ENCODE results near the gene RRP1.

Gene RRP1

GRCh38 chr21:43789276-43790009 lies at the start of gene RRP1:
Gene RRP1 (plus strand): TSS chr21:43789577. CDS start chr21:43789630, 53 bp downstream.
- no peaks in the 10 kb centered on the region for H3K27me3 ChIP-seq (ENCODE audit: control insufficient read depth in 2 of 2, insufficient read depth in 2 of 2, low read length in 2 of 2)
- H3K9me3 ChIP-seq (ENCODE audit: control insufficient read depth in 2 of 2, low read length in 2 of 2), result no peaks in the 10 kb centered on the region
- H3K9ac ChIP-seq (ENCODE audit: low read depth in 1 of 2, low read length in 2 of 2), result peak within 1 kb of the TSS; percentile 79 to 84
- peaks cover 14 to 15% of the 10 kb centered on the region in 2 donors for H3K4me1 ChIP-seq (ENCODE audit: control insufficient read depth in 2 of 2, insufficient read depth in 2 of 2, low read length in 2 of 2)
- H3K27ac ChIP-seq (ENCODE audit: low read depth in 2 of 2, low read length in 2 of 2), result peak within 1 kb of the TSS; percentile 87 to 90
- H3K4me3 ChIP-seq (ENCODE audit: low read length in 2 of 2), result peak within 1 kb of the TSS; percentile 89
- peaks cover 16 to 20% of the 10 kb centered on the region in 2 donors for H3K36me3 ChIP-seq (ENCODE audit: control insufficient read depth in 2 of 2, insufficient read depth in 2 of 2, low read length in 2 of 2)

- Histone ChIP-seq H3K27ac (ENCODE audit: low read depth in 2 of 2, low read length in 2 of 2) (peak overlapping the region in 1 of 2 donors; percentile 26), H3K4me3 (ENCODE audit: low read length in 2 of 2) (no peak overlapping the region), H3K9ac (ENCODE audit: low read depth in 1 of 2, low read length in 2 of 2) (no peak overlapping the region), H3K4me1 (ENCODE audit: control insufficient read depth in 2 of 2, insufficient read depth in 2 of 2, low read length in 2 of 2) (peaks cover 0 to 2% of the 10 kb centered on the region in 2 donors), H3K27me3 (ENCODE audit: control insufficient read depth in 2 of 2, insufficient read depth in 2 of 2, low read length in 2 of 2) (no peaks in the 10 kb centered on the region), H3K36me3 (ENCODE audit: control insufficient read depth in 2 of 2, insufficient read depth in 2 of 2, low read length in 2 of 2) (peaks cover 26% of the 10 kb centered on the region in 2 donors), H3K9me3 (ENCODE audit: control insufficient read depth in 2 of 2, low read length in 2 of 2) (no peaks in the 10 kb centered on the region)
Observed at GRCh38 chr21:43739621-43740435, 49.5 kb upstream of the RRP1 start.

GRCh38 chr21:43740497-43741156 lies 48.8 kb upstream of the RRP1 start:
- Histone ChIP-seq H3K4me3 (ENCODE audit: low read length in 2 of 2) (no peak overlapping the region), H3K9me3 (ENCODE audit: control insufficient read depth in 2 of 2, low read length in 2 of 2) (no peaks in the 10 kb centered on the region), H3K4me1 (ENCODE audit: control insufficient read depth in 2 of 2, insufficient read depth in 2 of 2, low read length in 2 of 2) (no peaks in the 10 kb centered on the region), H3K27ac (ENCODE audit: low read depth in 2 of 2, low read length in 2 of 2) (peak overlapping the region in 1 of 2 donors; percentile 26), H3K9ac (ENCODE audit: low read depth in 1 of 2, low read length in 2 of 2) (no peak overlapping the region), H3K27me3 (ENCODE audit: control insufficient read depth in 2 of 2, insufficient read depth in 2 of 2, low read length in 2 of 2) (no peaks in the 10 kb centered on the region), H3K36me3 (ENCODE audit: control insufficient read depth in 2 of 2, insufficient read depth in 2 of 2, low read length in 2 of 2) (peaks cover 29 to 32% of the 10 kb centered on the region in 2 donors)

GRCh38 chr21:43741423-43742096 lies 47.8 kb upstream of the RRP1 start:
- Histone ChIP-seq H3K9ac (ENCODE audit: low read depth in 1 of 2, low read length in 2 of 2) (no peak overlapping the region), H3K4me3 (ENCODE audit: low read length in 2 of 2) (no peak overlapping the region), H3K27me3 (ENCODE audit: control insufficient read depth in 2 of 2, insufficient read depth in 2 of 2, low read length in 2 of 2) (no peaks in the 10 kb centered on the region), H3K27ac (ENCODE audit: low read depth in 2 of 2, low read length in 2 of 2) (no peak overlapping the region), H3K4me1 (ENCODE audit: control insufficient read depth in 2 of 2, insufficient read depth in 2 of 2, low read length in 2 of 2) (no peaks in the 10 kb centered on the region), H3K9me3 (ENCODE audit: control insufficient read depth in 2 of 2, low read length in 2 of 2) (no peaks in the 10 kb centered on the region), H3K36me3 (ENCODE audit: control insufficient read depth in 2 of 2, insufficient read depth in 2 of 2, low read length in 2 of 2) (peaks cover 34 to 37% of the 10 kb centered on the region in 2 donors)

GRCh38 chr21:43743947-43744346 lies 45.4 kb upstream of the RRP1 start:
- Histone ChIP-seq H3K27ac (ENCODE audit: low read depth in 2 of 2, low read length in 2 of 2) (no peak overlapping the region), H3K27me3 (ENCODE audit: control insufficient read depth in 2 of 2, insufficient read depth in 2 of 2, low read length in 2 of 2) (no peaks in the 10 kb centered on the region), H3K36me3 (ENCODE audit: control insufficient read depth in 2 of 2, insufficient read depth in 2 of 2, low read length in 2 of 2) (peaks cover 41 to 48% of the 10 kb centered on the region in 2 donors), H3K9me3 (ENCODE audit: control insufficient read depth in 2 of 2, low read length in 2 of 2) (no peaks in the 10 kb centered on the region), H3K4me1 (ENCODE audit: control insufficient read depth in 2 of 2, insufficient read depth in 2 of 2, low read length in 2 of 2) (no peaks in the 10 kb centered on the region), H3K9ac (ENCODE audit: low read depth in 1 of 2, low read length in 2 of 2) (no peak overlapping the region), H3K4me3 (ENCODE audit: low read length in 2 of 2) (no peak overlapping the region)

- Histone ChIP-seq H3K4me1 (ENCODE audit: control insufficient read depth in 2 of 2, insufficient read depth in 2 of 2, low read length in 2 of 2) (no peaks in the 10 kb centered on the region), H3K9ac (ENCODE audit: low read depth in 1 of 2, low read length in 2 of 2) (no peak overlapping the region), H3K27me3 (ENCODE audit: control insufficient read depth in 2 of 2, insufficient read depth in 2 of 2, low read length in 2 of 2) (no peaks in the 10 kb centered on the region), H3K4me3 (ENCODE audit: low read length in 2 of 2) (no peak overlapping the region), H3K9me3 (ENCODE audit: control insufficient read depth in 2 of 2, low read length in 2 of 2) (no peaks in the 10 kb centered on the region), H3K27ac (ENCODE audit: low read depth in 2 of 2, low read length in 2 of 2) (no peak overlapping the region), H3K36me3 (ENCODE audit: control insufficient read depth in 2 of 2, insufficient read depth in 2 of 2, low read length in 2 of 2) (peaks cover 41 to 48% of the 10 kb centered on the region in 2 donors)
Observed at GRCh38 chr21:43744725-43745124, 44.7 kb upstream of the RRP1 start.

- H3K36me3 ChIP-seq (ENCODE audit: control insufficient read depth in 2 of 2, insufficient read depth in 2 of 2, low read length in 2 of 2), result peaks cover 48 to 57% of the 10 kb centered on the region in 2 donors
- H3K9me3 ChIP-seq (ENCODE audit: control insufficient read depth in 2 of 2, low read length in 2 of 2), result no peaks in the 10 kb centered on the region
- H3K9ac ChIP-seq (ENCODE audit: low read depth in 1 of 2, low read length in 2 of 2), result no peak overlapping the region
Observed at GRCh38 chr21:43745772-43746517, 43.4 kb upstream of the RRP1 start.

GRCh38 chr21:43748622-43749021 lies 40.8 kb upstream of the RRP1 start:
- Histone ChIP-seq H3K27ac (ENCODE audit: low read depth in 2 of 2, low read length in 2 of 2) (no peak overlapping the region), H3K4me1 (ENCODE audit: control insufficient read depth in 2 of 2, insufficient read depth in 2 of 2, low read length in 2 of 2) (no peaks in the 10 kb centered on the region), H3K9me3 (ENCODE audit: control insufficient read depth in 2 of 2, low read length in 2 of 2) (no peaks in the 10 kb centered on the region), H3K4me3 (ENCODE audit: low read length in 2 of 2) (no peak overlapping the region), H3K9ac (ENCODE audit: low read depth in 1 of 2, low read length in 2 of 2) (no peak overlapping the region), H3K27me3 (ENCODE audit: control insufficient read depth in 2 of 2, insufficient read depth in 2 of 2, low read length in 2 of 2) (no peaks in the 10 kb centered on the region), H3K36me3 (ENCODE audit: control insufficient read depth in 2 of 2, insufficient read depth in 2 of 2, low read length in 2 of 2) (peaks cover 57 to 77% of the 10 kb centered on the region in 2 donors)

More at GRCh38 chr21:43745772-43746517, 43.4 kb upstream of the RRP1 start:
- Histone ChIP-seq H3K4me3 (ENCODE audit: low read length in 2 of 2) (no peak overlapping the region), H3K4me1 (ENCODE audit: control insufficient read depth in 2 of 2, insufficient read depth in 2 of 2, low read length in 2 of 2) (no peaks in the 10 kb centered on the region), H3K27ac (ENCODE audit: low read depth in 2 of 2, low read length in 2 of 2) (no peak overlapping the region), H3K27me3 (ENCODE audit: control insufficient read depth in 2 of 2, insufficient read depth in 2 of 2, low read length in 2 of 2) (no peaks in the 10 kb centered on the region)

GRCh38 chr21:43749651-43750262 lies 39.6 kb upstream of the RRP1 start:
- H3K9ac ChIP-seq (ENCODE audit: low read depth in 1 of 2, low read length in 2 of 2), result no peak overlapping the region
- H3K27me3 ChIP-seq (ENCODE audit: control insufficient read depth in 2 of 2, insufficient read depth in 2 of 2, low read length in 2 of 2), result no peaks in the 10 kb centered on the region
- no peak overlapping the region for H3K4me3 ChIP-seq (ENCODE audit: low read length in 2 of 2)
- no peaks in the 10 kb centered on the region for H3K4me1 ChIP-seq (ENCODE audit: control insufficient read depth in 2 of 2, insufficient read depth in 2 of 2, low read length in 2 of 2)
- no peaks in the 10 kb centered on the region for H3K9me3 ChIP-seq (ENCODE audit: control insufficient read depth in 2 of 2, low read length in 2 of 2)
- H3K36me3 ChIP-seq (ENCODE audit: control insufficient read depth in 2 of 2, insufficient read depth in 2 of 2, low read length in 2 of 2), result peaks cover 56 to 77% of the 10 kb centered on the region in 2 donors
- H3K27ac ChIP-seq (ENCODE audit: low read depth in 2 of 2, low read length in 2 of 2), result no peak overlapping the region
